WTC11 (cell line): ENCODE measurements around the gene GABRP.

ENCODE experiments used
- ATF2 ChIP-seq: sonication (generic); formaldehyde crosslinking; IDR thresholded peaks from 2 replicates; pipeline ENCODE4 v1.8.1; 2022; ENCODE audit warnings: low read depth, missing genetic modification reagents, borderline replicate concordance
- CBFB ChIP-seq: sonication (generic); formaldehyde crosslinking; IDR thresholded peaks from 2 replicates; pipeline ENCODE4 v1.8.1; 2022; ENCODE audit warnings: mild to moderate bottlenecking, low read depth, missing genetic modification reagents
- CTCF ChIP-seq: fragments of 200-600 bp; IDR thresholded peaks from 2 replicates; pipeline ENCODE4 v1.8.0; 2022; ENCODE audit warnings: antibody characterized with exemption
- JUN ChIP-seq: sonication (generic); formaldehyde crosslinking; IDR thresholded peaks from 2 replicates; pipeline ENCODE4 v1.8.0; 2023; ENCODE audit warnings: mild to moderate bottlenecking, missing genetic modification reagents
- MAX ChIP-seq: sonication (generic); formaldehyde crosslinking; IDR thresholded peaks from 2 replicates; pipeline ENCODE4 v1.8.0; 2022; ENCODE audit warnings: mild to moderate bottlenecking, missing genetic modification reagents
- MLX ChIP-seq: sonication (generic); formaldehyde crosslinking; IDR thresholded peaks from 2 replicates; pipeline ENCODE4 v1.8.1; 2023; ENCODE audit warnings: mild to moderate bottlenecking, missing genetic modification reagents, moderate library complexity
- NFYB ChIP-seq: sonication (generic); formaldehyde crosslinking; conservative IDR thresholded peaks from 2 replicates; pipeline ENCODE4 v1.8.0; 2022; ENCODE audit warnings: low read depth, missing genetic modification reagents
- PRDM15 ChIP-seq: sonication (generic); formaldehyde crosslinking; IDR thresholded peaks from 2 replicates; pipeline ENCODE4 v1.8.0; 2022; ENCODE audit warnings: missing genetic modification reagents
- SOX15 ChIP-seq: fragments of 250-450 bp; sonication (Bioruptor Pico); IDR thresholded peaks from 2 replicates; pipeline ENCODE4 v1.9.0; 2021; ENCODE audit warnings: mild to moderate bottlenecking
- TEAD4 ChIP-seq: sonication (generic); formaldehyde crosslinking; IDR thresholded peaks from 2 replicates; pipeline ENCODE4 v1.8.0; 2022; ENCODE audit warnings: mild to moderate bottlenecking, missing genetic modification reagents
- USF2 ChIP-seq: sonication (generic); formaldehyde crosslinking; IDR thresholded peaks from 2 replicates; pipeline ENCODE4 v1.8.1; 2023; ENCODE audit warnings: mild to moderate bottlenecking, missing genetic modification reagents, moderate library complexity
- ZNF121 ChIP-seq: sonication (generic); formaldehyde crosslinking; IDR thresholded peaks from 2 replicates; pipeline ENCODE4 v1.8.0; 2023; ENCODE audit warnings: missing genetic modification reagents
- ZNF512 ChIP-seq: sonication (generic); formaldehyde crosslinking; IDR thresholded peaks from 2 replicates; pipeline ENCODE4 v1.8.1; 2022; ENCODE audit warnings: missing genetic modification reagents, borderline replicate concordance

- TF ChIP-seq CTCF, result no peak
- no peak for TF ChIP-seq CBFB (CRISPR knock-in tag)
- no peak for TF ChIP-seq ZNF121 (CRISPR knock-in tag)
- no peak for TF ChIP-seq ATF2 (CRISPR knock-in tag)
- TF ChIP-seq MAX, result no peak
- no peak for TF ChIP-seq PRDM15 (CRISPR knock-in tag)
- no peak for TF ChIP-seq ZNF512 (CRISPR knock-in tag)
- no peak for TF ChIP-seq JUN (CRISPR knock-in tag)
- TF ChIP-seq NFYB (CRISPR knock-in tag), result no peak
- no peak for TF ChIP-seq TEAD4 (CRISPR knock-in tag)
- TF ChIP-seq USF2, result no peak
- no peak for TF ChIP-seq MLX
- no peak for TF ChIP-seq SOX15
These were observed 65.8 kb downstream of the GABRP start for GRCh38 chr5:170849374-170849773.
